Right lobe of liver (tissue), 6 donors: ENCODE results near the gene ZFAND6. TPM values are rescaled to one million over a fixed set of nuclear protein-coding genes. Genes with fewer than 3 reads are reported as not detected.

Experiments
- ATAC-seq, 4 donors: fragments of 200-7000 bp; cut with Tn5 transposase; one replicate each; pipeline ENCODE4 v1.9.1; 2020; ENCODE audit warnings: mild to moderate bottlenecking in 4 of 4, moderate library complexity in 4 of 4
- DNase-seq, 3 donors: peaks; one replicate each; pipeline ENCODE4 v3.0.0-alpha.2; 2020
- H3K27ac ChIP-seq, 3 donors: fragments of 200-600 bp; one replicate each; pipeline ENCODE4 v1.8.0; 2022
- H3K27me3 ChIP-seq, 2 donors: fragments of 200-600 bp; one replicate each; pipeline ENCODE4 v1.8.0; 2022
- H3K36me3 ChIP-seq, 4 donors: fragments of 200-600 bp; sonication (generic) in 1 of 4; one replicate each; pipeline versions ENCODE4 v1.5.1 to v1.8.0; 2017 to 2022; ENCODE audit warnings: control low read depth in 1 of 4
- H3K4me1 ChIP-seq, 4 donors: fragments of 200-600 bp; sonication (generic) in 1 of 4; one replicate each; pipeline versions ENCODE4 v1.5.1 to v1.8.0; 2017 to 2022; ENCODE audit warnings: control low read depth in 1 of 4
- H3K4me3 ChIP-seq, 3 donors: fragments of 200-600 bp; one replicate each; pipeline ENCODE4 v1.8.0; 2022
- H3K9me3 ChIP-seq, 4 donors: fragments of 200-600 bp; sonication (generic) in 1 of 4; one replicate each; pipeline versions ENCODE4 v1.5.1 to v1.8.0; 2017 to 2022; ENCODE audit warnings: control low read depth in 1 of 4
- POLR2A ChIP-seq: fragments of 450-650 bp; IDR thresholded peaks from one replicate; pipeline ENCODE4 v1.6.1; 2017; ENCODE audit warnings: antibody characterized with exemption, mild to moderate bottlenecking
- WGBS: methylation state at CpG from one replicate; pipeline ENCODE4 v1.1.6; 2018; ENCODE audit warnings: low coverage, low lambda C conversion rate; ENCODE audit not compliant: insufficient coverage; ENCODE audit errors: missing lambda C conversion rate; 5-methylcytosine and 5-hydroxymethylcytosine counted together
- intact Hi-C, 2 donors: fragments of 100-400 bp; cut with DNase I; formaldehyde crosslinking; loops; one replicate each; pipeline versions ENCODE4 v1.11.2 to v1.14.1; 2022
- total RNA-seq, 6 experiments: library from RNA; depleted of rRNA in 2 of 6; stranded (reverse); fragments of >200 nt in 2 of 6; fragmentation: NEBNext Ultra II Directional in 3 of 6; extraction: Animal tissue kit (Norgen Biotek cat#: 25700) in 3 of 6; gene quantifications; one replicate each; pipeline versions ENCODE4 v1.1.0 to v1.2.4, GENCODE V29; 2016 to 2023
- TF ChIP-seq, protein P1 (sequence below), 4 donors: fragments of 200-600 bp in 3 of 4; fragments of 450-650 bp in 1 of 4; IDR thresholded peaks; one replicate each; pipeline versions ENCODE4 v1.5.1 to v1.8.0; 2016 to 2022; ENCODE audit warnings: antibody characterized with exemption in 4 of 4, mild to moderate bottlenecking in 2 of 4
- donor health status: DM: no; HTN: yes; CAD: no.
- donor health status: DM: no; HTN: no; CAD: no.
- donor health status: DM: no; HTN: no; CAD: no.
- donor health status: DM: no; HTN: yes; CAD: no.
- donor health status: DM: no; HTN: yes; CAD: no.

Gene ZFAND6
- total RNA-seq, 6 experiments from 2014 or later, result 46.1 to 111 (median 48.9) TPM

DNA sequence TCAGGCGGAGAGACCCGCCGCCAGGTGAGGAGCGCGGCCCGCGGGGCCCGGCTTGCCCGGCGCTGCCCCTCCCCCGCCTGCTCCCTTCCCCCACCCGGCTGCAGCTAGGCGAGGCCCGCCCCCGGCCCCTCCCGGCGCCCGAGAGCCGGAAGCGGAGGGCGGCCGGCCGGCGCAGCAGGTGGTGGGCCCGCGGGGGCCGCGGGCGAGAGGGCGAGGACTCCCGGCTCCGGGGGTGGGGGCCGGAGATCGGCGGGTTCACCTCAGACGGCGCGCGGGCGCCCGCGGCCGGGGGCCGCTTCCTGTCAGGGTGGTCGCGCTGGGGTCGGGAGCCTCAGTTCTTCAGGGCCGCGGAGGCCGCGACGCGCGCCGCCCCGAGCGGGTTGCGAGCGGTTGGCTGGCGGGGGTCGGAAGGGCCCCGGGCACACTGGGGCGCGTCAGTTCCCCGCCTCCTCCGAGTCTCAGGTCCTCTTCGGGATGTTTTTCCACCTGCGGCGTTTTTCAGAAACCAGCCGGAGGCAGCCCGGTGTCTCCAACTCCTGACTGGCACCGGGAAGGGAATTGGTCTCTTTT is 395 bp downstream of the ZFAND6 start:
- TF ChIP-seq POLR2A, result no peak
- TF ChIP-seq, protein P1, sequence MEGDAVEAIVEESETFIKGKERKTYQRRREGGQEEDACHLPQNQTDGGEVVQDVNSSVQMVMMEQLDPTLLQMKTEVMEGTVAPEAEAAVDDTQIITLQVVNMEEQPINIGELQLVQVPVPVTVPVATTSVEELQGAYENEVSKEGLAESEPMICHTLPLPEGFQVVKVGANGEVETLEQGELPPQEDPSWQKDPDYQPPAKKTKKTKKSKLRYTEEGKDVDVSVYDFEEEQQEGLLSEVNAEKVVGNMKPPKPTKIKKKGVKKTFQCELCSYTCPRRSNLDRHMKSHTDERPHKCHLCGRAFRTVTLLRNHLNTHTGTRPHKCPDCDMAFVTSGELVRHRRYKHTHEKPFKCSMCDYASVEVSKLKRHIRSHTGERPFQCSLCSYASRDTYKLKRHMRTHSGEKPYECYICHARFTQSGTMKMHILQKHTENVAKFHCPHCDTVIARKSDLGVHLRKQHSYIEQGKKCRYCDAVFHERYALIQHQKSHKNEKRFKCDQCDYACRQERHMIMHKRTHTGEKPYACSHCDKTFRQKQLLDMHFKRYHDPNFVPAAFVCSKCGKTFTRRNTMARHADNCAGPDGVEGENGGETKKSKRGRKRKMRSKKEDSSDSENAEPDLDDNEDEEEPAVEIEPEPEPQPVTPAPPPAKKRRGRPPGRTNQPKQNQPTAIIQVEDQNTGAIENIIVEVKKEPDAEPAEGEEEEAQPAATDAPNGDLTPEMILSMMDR (IDR thresholded peaks at IDR 0.05), result no peak
- no peak for DNase-seq
- no peaks in the 10 kb centered on the region for H3K9me3 ChIP-seq
- H3K4me3 ChIP-seq, result peak overlapping the region; percentile 66 to 83 (median 74)
- peak; percentile 58 to 77 (median 66) for ATAC-seq
- intact Hi-C loops, result loop anchor here (10.0 kb wide), 1 partner anchor 115 kb away; no protein-coding TSS in a partner anchor
- peak overlapping the region; percentile 85 to 94 (median 86) for H3K27ac ChIP-seq
- no peaks in the 10 kb centered on the region for H3K36me3 ChIP-seq
- H3K4me1 ChIP-seq, result peaks cover 0 to 25% (median 4%) of the 10 kb centered on the region in 4 donors
- 3% methylated on average over 6 of the region's 72 CpGs for WGBS
- H3K27me3 ChIP-seq, result no peaks in the 10 kb centered on the region

DNA sequence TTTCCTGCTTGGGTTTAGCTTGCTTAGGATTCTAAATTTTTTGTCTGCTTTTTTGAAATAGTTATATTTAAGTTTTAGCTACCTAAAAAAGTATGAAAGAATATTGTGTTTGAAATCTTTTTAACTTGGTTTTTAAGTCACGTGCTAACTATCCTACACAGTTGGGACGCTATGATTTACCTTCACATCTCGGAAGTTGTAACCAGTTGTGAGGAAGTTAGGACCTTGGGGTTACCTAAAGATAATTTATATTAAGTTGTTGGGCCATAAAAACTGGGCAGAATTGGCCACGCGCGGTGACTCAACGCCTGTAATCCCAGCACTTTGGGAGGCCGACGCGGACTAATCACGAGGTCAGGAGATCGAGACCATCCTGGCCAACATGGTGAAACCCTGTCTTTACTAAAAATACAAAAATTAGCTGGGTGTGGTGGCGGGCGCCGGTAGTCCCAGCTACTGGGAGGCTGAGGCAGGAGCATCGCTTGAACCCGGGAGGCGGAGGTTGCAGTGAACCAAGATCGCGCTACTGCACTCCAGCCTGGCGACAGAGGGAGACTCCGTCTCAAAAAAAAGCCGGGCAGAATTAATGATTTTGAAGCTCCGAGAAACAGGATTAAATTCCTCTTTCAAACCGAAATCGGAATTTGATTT is 1.0 kb downstream of the ZFAND6 start:
- Histone ChIP-seq H3K27me3 (no peaks in the 10 kb centered on the region), H3K4me3 (peak overlapping the region; percentile 66 to 83 (median 74)), H3K9me3 (no peaks in the 10 kb centered on the region), H3K36me3 (no peaks in the 10 kb centered on the region), H3K4me1 (peaks cover 0 to 28% (median 4%) of the 10 kb centered on the region in 4 donors), H3K27ac (peak overlapping the region; percentile 85 to 94 (median 86))
- under 1% methylated on average over 26 of the region's 26 CpGs for WGBS
- peak in 1 of 4 donors; percentile 9 for ATAC-seq
- TF ChIP-seq POLR2A, result no peak
- TF ChIP-seq, protein P1 (IDR thresholded peaks at IDR 0.05), result peak; percentile 12 to 51 (median 42)
- intact Hi-C loops, result loop anchor here (10.0 kb wide), 1 partner anchor 114 kb away; no protein-coding TSS in a partner anchor
- DNase-seq, result peak; percentile 54 to 65 (median 59)

DNA sequence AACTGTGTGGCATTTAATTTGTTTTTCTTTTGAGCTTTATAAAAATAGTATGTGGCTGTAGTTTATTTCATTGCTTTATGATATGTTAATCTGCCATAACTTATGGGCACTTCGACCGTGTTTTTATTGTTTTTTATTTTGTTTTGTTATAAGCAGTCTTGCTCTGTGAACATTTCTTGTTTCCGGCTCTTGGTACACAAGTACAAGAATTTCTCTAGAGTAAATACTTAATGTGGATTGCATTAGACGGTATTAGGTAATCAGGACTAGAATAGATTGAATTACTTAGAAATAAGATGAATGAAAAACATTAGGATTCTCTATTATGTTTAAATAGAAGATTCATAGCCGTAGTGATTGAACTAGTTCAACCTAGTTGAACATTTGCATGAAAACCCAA is 2.1 kb downstream of the ZFAND6 start:
- H3K9me3 ChIP-seq, result no peaks in the 10 kb centered on the region
- peaks cover 0 to 28% (median 4%) of the 10 kb centered on the region in 4 donors for H3K4me1 ChIP-seq
- TF ChIP-seq, protein P1 (IDR thresholded peaks at IDR 0.05), result no peak
- TF ChIP-seq POLR2A, result peak; percentile 11
- DNase-seq, result no peak
- ATAC-seq, result no peak
- H3K27ac ChIP-seq, result peak overlapping the region; percentile 85 to 94 (median 86)
- intact Hi-C loops, result loop anchor here (10.0 kb wide), 1 partner anchor 113 kb away; no protein-coding TSS in a partner anchor
- no peaks in the 10 kb centered on the region for H3K36me3 ChIP-seq
- H3K4me3 ChIP-seq, result peak overlapping the region; percentile 66 to 83 (median 74)
- 5% methylated on average over 5 of the region's 5 CpGs for WGBS
- no peaks in the 10 kb centered on the region for H3K27me3 ChIP-seq

DNA sequence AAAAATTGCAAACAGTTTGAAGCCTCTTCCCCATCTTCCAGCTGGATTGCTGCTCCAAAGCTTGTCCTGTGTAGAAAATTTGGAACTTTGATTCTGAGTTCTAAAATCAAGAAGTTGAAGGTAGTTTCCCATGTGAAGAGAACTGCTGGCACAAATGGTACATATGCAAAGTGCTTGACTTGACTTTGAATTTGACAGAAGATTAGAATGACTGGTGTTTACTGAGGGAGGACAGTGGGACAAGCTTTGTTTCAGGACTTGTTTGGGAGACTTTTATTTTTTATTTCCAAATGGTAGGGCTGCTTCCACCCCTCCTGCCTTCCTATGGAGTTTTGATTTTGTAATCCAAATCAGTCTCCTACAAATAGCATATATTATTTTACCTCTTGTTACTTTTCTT is 7.4 kb downstream of the ZFAND6 start:
- H3K27ac ChIP-seq, result no peak overlapping the region
- H3K4me3 ChIP-seq, result no peak overlapping the region
- peaks cover 0 to 46% (median 15%) of the 10 kb centered on the region in 4 donors for H3K4me1 ChIP-seq
- no peak for TF ChIP-seq POLR2A
- TF ChIP-seq, protein P1 (IDR thresholded peaks at IDR 0.05), result no peak
- DNase-seq, result no peak
- no peaks in the 10 kb centered on the region for H3K27me3 ChIP-seq
- H3K36me3 ChIP-seq, result no peaks in the 10 kb centered on the region
- no peaks in the 10 kb centered on the region for H3K9me3 ChIP-seq
- no peak for ATAC-seq
- intact Hi-C loops, result loop anchor here (10.0 kb wide), 1 partner anchor 108 kb away; no protein-coding TSS in a partner anchor
